ENCODE results near the gene SUFU. TPM values are rescaled to one million over a fixed set of nuclear protein-coding genes. Genes with fewer than 3 reads are reported as not detected.

The SUFU gene
- total and polyA plus RNA-seq, 2 of the 13 experiments (the other 11 are each of a cell fraction or from before 2014, with no cell fraction given): 2.9 to 5.5 TPM

DNA sequence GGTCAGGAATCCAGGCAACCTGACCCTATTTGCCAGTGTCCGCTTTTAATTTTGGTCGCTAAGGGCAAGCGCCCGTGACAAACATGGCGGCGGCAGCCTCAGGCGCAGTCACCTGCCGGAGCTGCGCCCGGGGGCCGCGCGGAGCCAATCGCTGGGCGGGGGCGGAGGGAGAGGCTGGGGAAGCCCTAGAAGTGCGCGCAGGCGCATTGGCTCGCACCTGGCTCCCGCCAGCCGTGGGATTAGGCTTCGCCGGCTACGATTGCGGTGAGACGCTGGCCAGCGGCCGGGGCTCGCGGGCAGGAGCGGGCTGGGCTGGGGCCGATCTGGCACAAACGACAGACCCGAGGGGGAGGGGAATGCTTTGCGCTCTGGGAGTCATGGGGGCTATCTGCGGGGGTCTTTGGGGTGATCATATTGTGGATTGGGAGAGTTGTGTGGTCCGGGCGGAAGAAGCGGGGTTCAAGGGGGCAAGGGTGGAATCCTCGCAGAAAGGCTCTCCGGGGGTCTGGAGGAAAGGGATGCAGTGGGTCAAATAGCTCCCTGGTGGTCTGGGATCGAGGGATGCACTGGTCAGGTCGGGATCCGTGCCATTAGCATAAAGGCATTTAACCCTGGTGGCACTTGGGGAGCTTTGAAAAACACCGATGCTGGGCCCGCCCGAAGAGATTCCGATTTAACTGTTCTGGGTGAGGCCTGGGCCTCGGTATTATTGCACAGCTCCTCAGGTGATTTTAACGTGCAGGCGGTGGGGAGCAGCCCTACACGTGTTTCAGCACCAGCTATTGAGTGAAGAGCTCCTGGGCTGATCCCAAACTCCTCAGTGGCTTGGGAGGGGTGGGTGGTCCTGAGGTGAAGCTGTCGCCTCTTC, 42.4 kb upstream of the SUFU start (continued):
- TF ChIP-seq, protein P1, sequence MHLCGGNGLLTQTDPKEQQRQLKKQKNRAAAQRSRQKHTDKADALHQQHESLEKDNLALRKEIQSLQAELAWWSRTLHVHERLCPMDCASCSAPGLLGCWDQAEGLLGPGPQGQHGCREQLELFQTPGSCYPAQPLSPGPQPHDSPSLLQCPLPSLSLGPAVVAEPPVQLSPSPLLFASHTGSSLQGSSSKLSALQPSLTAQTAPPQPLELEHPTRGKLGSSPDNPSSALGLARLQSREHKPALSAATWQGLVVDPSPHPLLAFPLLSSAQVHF (CRISPR knock-in tag; IDR thresholded peaks at IDR 0.05): no peak
- TF ChIP-seq GTF2F1 (IDR thresholded peaks at IDR 0.05; ENCODE audit: low read length): no peak
- TF ChIP-seq ZSCAN31 (CRISPR knock-in tag; IDR thresholded peaks at IDR 0.05; ENCODE audit: low read depth): peak; percentile 17; the same call in 1 of the 2 replicates
- no peak for TF ChIP-seq FIP1L1 (IDR thresholded peaks at IDR 0.05; ENCODE audit: borderline replicate concordance, insufficient read depth, low read depth, low read length)
- TF ChIP-seq SSRP1 (CRISPR knock-in tag; IDR thresholded peaks at IDR 0.05): no peak
- TF ChIP-seq SOX13 (IDR thresholded peaks at IDR 0.05): no peak
- no peak; a peak in 1 of 4 replicates for TF ChIP-seq SOX13 (CRISPR knock-in tag; conservative IDR thresholded peaks at IDR 0.05 in 1 of 2, IDR thresholded peaks at IDR 0.05 in 1 of 2)
- no peak for TF ChIP-seq NR3C1 (CRISPR knock-in tag; IDR thresholded peaks at IDR 0.05)
- no peak for TF ChIP-seq ESRRA (CRISPR knock-in tag; IDR thresholded peaks at IDR 0.05; ENCODE audit: low read depth)
- TF ChIP-seq TBX2 (CRISPR knock-in tag; IDR thresholded peaks at IDR 0.05; ENCODE audit: borderline replicate concordance): peak; percentile 82
- TF ChIP-seq MEIS2 (CRISPR knock-in tag; IDR thresholded peaks at IDR 0.05): no peak
- no peak for TF ChIP-seq ZNF598 (CRISPR knock-in tag; IDR thresholded peaks at IDR 0.05; ENCODE audit: borderline replicate concordance)
- TF ChIP-seq SP140L (CRISPR knock-in tag; IDR thresholded peaks at IDR 0.05; ENCODE audit: borderline replicate concordance): no peak
- no peak for TF ChIP-seq ELF4 (CRISPR knock-in tag; IDR thresholded peaks at IDR 0.05; ENCODE audit: borderline replicate concordance)
- no peak for TF ChIP-seq ZNF382 (CRISPR knock-in tag; IDR thresholded peaks at IDR 0.05; ENCODE audit: borderline replicate concordance)
- TF ChIP-seq BORCS8-MEF2B (CRISPR knock-in tag; IDR thresholded peaks at IDR 0.05): peak; percentile 30
- TF ChIP-seq, protein P2, sequence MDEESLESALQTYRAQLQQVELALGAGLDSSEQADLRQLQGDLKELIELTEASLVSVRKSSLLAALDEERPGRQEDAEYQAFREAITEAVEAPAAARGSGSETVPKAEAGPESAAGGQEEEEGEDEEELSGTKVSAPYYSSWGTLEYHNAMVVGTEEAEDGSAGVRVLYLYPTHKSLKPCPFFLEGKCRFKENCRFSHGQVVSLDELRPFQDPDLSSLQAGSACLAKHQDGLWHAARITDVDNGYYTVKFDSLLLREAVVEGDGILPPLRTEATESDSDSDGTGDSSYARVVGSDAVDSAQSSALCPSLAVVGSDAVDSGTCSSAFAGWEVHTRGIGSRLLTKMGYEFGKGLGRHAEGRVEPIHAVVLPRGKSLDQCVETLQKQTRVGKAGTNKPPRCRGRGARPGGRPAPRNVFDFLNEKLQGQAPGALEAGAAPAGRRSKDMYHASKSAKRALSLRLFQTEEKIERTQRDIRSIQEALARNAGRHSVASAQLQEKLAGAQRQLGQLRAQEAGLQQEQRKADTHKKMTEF (CRISPR knock-in tag; IDR thresholded peaks at IDR 0.05): peak; percentile 59; the same call in 1 of the 2 replicates
- 0 out of 2 replicates have a peak, but pooled peaks have one; percentile 28 for TF ChIP-seq MED1 (CRISPR knock-in tag; IDR thresholded peaks at IDR 0.05)
- TF ChIP-seq ATRX (CRISPR knock-in tag; IDR thresholded peaks at IDR 0.05; ENCODE audit: borderline replicate concordance): no peak
- peak; percentile 98 for TF ChIP-seq HIVEP1 (CRISPR knock-in tag; IDR thresholded peaks at IDR 0.05)
- no peak for TF ChIP-seq ZNF10 (CRISPR knock-in tag; IDR thresholded peaks at IDR 0.05; ENCODE audit: borderline replicate concordance, low read depth)
- TF ChIP-seq, protein P3, sequence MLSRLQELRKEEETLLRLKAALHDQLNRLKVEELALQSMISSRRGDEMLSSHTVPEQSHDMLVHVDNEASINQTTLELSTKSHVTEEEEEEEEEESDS (CRISPR knock-in tag; IDR thresholded peaks at IDR 0.05; ENCODE audit: borderline replicate concordance): no peak
- 0 out of 2 replicates have a peak, but pooled peaks have one; percentile 46 for TF ChIP-seq TBX3 (IDR thresholded peaks at IDR 0.05; ENCODE audit: borderline replicate concordance)
- TF ChIP-seq, protein P4, sequence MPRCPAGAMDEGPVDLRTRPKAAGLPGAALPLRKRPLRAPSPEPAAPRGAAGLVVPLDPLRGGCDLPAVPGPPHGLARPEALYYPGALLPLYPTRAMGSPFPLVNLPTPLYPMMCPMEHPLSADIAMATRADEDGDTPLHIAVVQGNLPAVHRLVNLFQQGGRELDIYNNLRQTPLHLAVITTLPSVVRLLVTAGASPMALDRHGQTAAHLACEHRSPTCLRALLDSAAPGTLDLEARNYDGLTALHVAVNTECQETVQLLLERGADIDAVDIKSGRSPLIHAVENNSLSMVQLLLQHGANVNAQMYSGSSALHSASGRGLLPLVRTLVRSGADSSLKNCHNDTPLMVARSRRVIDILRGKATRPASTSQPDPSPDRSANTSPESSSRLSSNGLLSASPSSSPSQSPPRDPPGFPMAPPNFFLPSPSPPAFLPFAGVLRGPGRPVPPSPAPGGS (CRISPR knock-in tag; IDR thresholded peaks at IDR 0.05): no peak
- no peak for TF ChIP-seq KLF16 (CRISPR knock-in tag; IDR thresholded peaks at IDR 0.05)
- TF ChIP-seq ZNF556 (CRISPR knock-in tag; IDR thresholded peaks at IDR 0.05; ENCODE audit: borderline replicate concordance): peak; percentile 26; the same call in 1 of the 2 replicates
- peak; percentile 57; the same call in 1 of the 2 replicates for TF ChIP-seq POLR2G (IDR thresholded peaks at IDR 0.05; ENCODE audit: low read depth, low read length)

All from HepG2 (cell line).